OCI-LY1 (cell line): ENCODE data around the gene CAPN6.

Experiments used
- CTCF ChIP-seq: fragments of 200-600 bp; sonication (generic), shearing (Covaris generic); IDR thresholded peaks from 2 replicates; pipeline ENCODE4 v1.5.1; 2017; ENCODE audit warnings: mild to moderate bottlenecking, antibody characterized with exemption, low read length, moderate library complexity, mixed read lengths
- EZH2 ChIP-seq: fragments of 200-600 bp; sonication (generic), shearing (Covaris generic); IDR thresholded peaks from 2 replicates; pipeline ENCODE4 v1.8.0; 2017; ENCODE audit warnings: borderline replicate concordance, mixed run types, mild to moderate bottlenecking, antibody characterized with exemption, low read length, moderate library complexity, mixed read lengths

- no peak for TF ChIP-seq CTCF
- no peak for TF ChIP-seq EZH2
Observed at GRCh38 chrX:111308039-111308438, 37.8 kb upstream of the CAPN6 start.
